Muscle layer of duodenum (tissue), 2 donors: ENCODE measurements around the gene PCA3.
"Not testable (repeated sequence)": the region's sequence is repeated elsewhere in the genome, so short reads cannot be mapped to it uniquely, and the experiment has no call there.

ENCODE experiments used
- H3K27ac ChIP-seq: one replicate; pipeline ENCODE4 v1.7.0; 2013; ENCODE audit warnings: mild to moderate bottlenecking, low read length
- H3K27me3 ChIP-seq: one replicate; pipeline ENCODE4 v1.7.0; 2013; ENCODE audit warnings: low read depth, mild to moderate bottlenecking, control low read depth, low read length
- H3K36me3 ChIP-seq, 2 donors: one replicate each; pipeline ENCODE4 v1.7.0; 2013; ENCODE audit warnings: low read length in 2 of 2, control low read depth in 1 of 2, mild to moderate bottlenecking in 1 of 2; ENCODE audit not compliant: insufficient read depth in 2 of 2, control insufficient read depth in 1 of 2
- H3K4me1 ChIP-seq, 2 donors: one replicate each; pipeline ENCODE4 v1.7.0; 2013; ENCODE audit warnings: low read length in 2 of 2, mild to moderate bottlenecking in 2 of 2, control low read depth in 1 of 2, moderate library complexity in 1 of 2; ENCODE audit not compliant: insufficient read depth in 2 of 2, control insufficient read depth in 1 of 2
- H3K4me3 ChIP-seq, 2 donors: one replicate each; pipeline ENCODE4 v1.7.0; 2013; ENCODE audit warnings: low read length in 2 of 2, low read depth in 1 of 2, mild to moderate bottlenecking in 1 of 2
- H3K9me3 ChIP-seq, 2 donors: one replicate each; pipeline ENCODE4 v1.7.0; 2013; ENCODE audit warnings: low read length in 2 of 2, control low read depth in 1 of 2, mild to moderate bottlenecking in 1 of 2; ENCODE audit not compliant: control insufficient read depth in 1 of 2
- donor health status: healthy.

PCA3 gene

GRCh38 chr9:76732341-76732958 is 31.8 kb upstream of the PCA3 start:
- H3K4me3 ChIP-seq: no peak overlapping the region
- no peaks in the 10 kb centered on the region for H3K36me3 ChIP-seq
- H3K27ac ChIP-seq: no peak overlapping the region
- peaks cover 0 to 8% of the 10 kb centered on the region in 2 donors for H3K4me1 ChIP-seq
- no peaks in the 10 kb centered on the region for H3K9me3 ChIP-seq
- H3K27me3 ChIP-seq: no peaks in the 10 kb centered on the region

- Histone ChIP-seq H3K4me1 (peaks cover 0 to 8% of the 10 kb centered on the region in 2 donors), H3K27ac (no peak overlapping the region), H3K27me3 (no peaks in the 10 kb centered on the region), H3K36me3 (no peaks in the 10 kb centered on the region), H3K4me3 (no peak overlapping the region), H3K9me3 (no peaks in the 10 kb centered on the region)
Observed at GRCh38 chr9:76733096-76733495, 31.1 kb upstream of the PCA3 start.

- no peaks in the 10 kb centered on the region for H3K9me3 ChIP-seq
- H3K4me3 ChIP-seq: no peak overlapping the region
- no peak overlapping the region for H3K27ac ChIP-seq
- peaks cover 0 to 8% of the 10 kb centered on the region in 2 donors for H3K4me1 ChIP-seq
- no peaks in the 10 kb centered on the region for H3K27me3 ChIP-seq
- no peaks in the 10 kb centered on the region for H3K36me3 ChIP-seq
Observed at GRCh38 chr9:76734716-76735115, 29.5 kb upstream of the PCA3 start.

- no peak overlapping the region for H3K27ac ChIP-seq
- H3K4me3 ChIP-seq: no peak overlapping the region
- no peaks in the 10 kb centered on the region for H3K9me3 ChIP-seq
- peaks cover 0 to 8% of the 10 kb centered on the region in 2 donors for H3K4me1 ChIP-seq
- no peaks in the 10 kb centered on the region for H3K36me3 ChIP-seq
- no peaks in the 10 kb centered on the region for H3K27me3 ChIP-seq
Observed at GRCh38 chr9:76737154-76737902, 26.9 kb upstream of the PCA3 start.

GRCh38 chr9:76738402-76738801 is 25.8 kb upstream of the PCA3 start:
- H3K9me3 ChIP-seq: no peaks in the 10 kb centered on the region
- H3K4me1 ChIP-seq: peaks cover 0 to 2% of the 10 kb centered on the region in 2 donors
- H3K36me3 ChIP-seq: no peaks in the 10 kb centered on the region
- no peaks in the 10 kb centered on the region for H3K27me3 ChIP-seq
- H3K4me3 ChIP-seq: no peak overlapping the region
- no peak overlapping the region for H3K27ac ChIP-seq

- Histone ChIP-seq H3K27me3 (no peaks in the 10 kb centered on the region), H3K27ac (no peak overlapping the region), H3K4me1 (peaks cover 0 to 11% of the 10 kb centered on the region in 2 donors), H3K36me3 (no peaks in the 10 kb centered on the region), H3K9me3 (no peaks in the 10 kb centered on the region), H3K4me3 (no peak overlapping the region)
Observed at GRCh38 chr9:76741524-76741923, 22.7 kb upstream of the PCA3 start.

- peaks cover 0 to 11% of the 10 kb centered on the region in 2 donors for H3K4me1 ChIP-seq
- not testable (repeated sequence) for H3K27me3 ChIP-seq, H3K9me3 ChIP-seq, H3K36me3 ChIP-seq, H3K4me3 ChIP-seq, H3K27ac ChIP-seq
Observed at GRCh38 chr9:76742890-76743289, 21.3 kb upstream of the PCA3 start.

- peaks cover 0 to 11% of the 10 kb centered on the region in 2 donors for H3K4me1 ChIP-seq
- no peak overlapping the region for H3K27ac ChIP-seq
- H3K27me3 ChIP-seq: no peaks in the 10 kb centered on the region
- H3K4me3 ChIP-seq: no peak overlapping the region
- no peaks in the 10 kb centered on the region for H3K36me3 ChIP-seq
- H3K9me3 ChIP-seq: no peaks in the 10 kb centered on the region
Observed at GRCh38 chr9:76743931-76744330, 20.3 kb upstream of the PCA3 start.

GRCh38 chr9:76744336-76744735 is 19.9 kb upstream of the PCA3 start:
- H3K4me3 ChIP-seq: no peak overlapping the region
- no peaks in the 10 kb centered on the region for H3K9me3 ChIP-seq
- H3K4me1 ChIP-seq: peaks cover 0 to 11% of the 10 kb centered on the region in 2 donors
- no peaks in the 10 kb centered on the region for H3K27me3 ChIP-seq
- H3K27ac ChIP-seq: no peak overlapping the region
- H3K36me3 ChIP-seq: no peaks in the 10 kb centered on the region

GRCh38 chr9:76751001-76751400 is 13.2 kb upstream of the PCA3 start:
- Histone ChIP-seq H3K9me3 (no peaks in the 10 kb centered on the region), H3K27ac (no peak overlapping the region), H3K36me3 (no peaks in the 10 kb centered on the region), H3K27me3 (no peaks in the 10 kb centered on the region), H3K4me3 (no peak overlapping the region), H3K4me1 (no peaks in the 10 kb centered on the region)

GRCh38 chr9:76756268-76756640 is 8.0 kb upstream of the PCA3 start:
- Histone ChIP-seq H3K4me3 (no peak overlapping the region), H3K36me3 (no peaks in the 10 kb centered on the region), H3K4me1 (no peaks in the 10 kb centered on the region), H3K9me3 (no peaks in the 10 kb centered on the region), H3K27ac (no peak overlapping the region), H3K27me3 (no peaks in the 10 kb centered on the region)
